Activated T-helper 1 cell treated with anti-CD3 and anti-CD28 coated beads, Interleukin-2, amount 50 U/mL, for 16 hours (primary cell): ENCODE data around the gene CDKN2A.

Experiments used
- DNase-seq, 2 donors: peaks; one replicate each; pipeline ENCODE4 v3.0.0-alpha.2; 2020; ENCODE audit warnings: low read depth in 1 of 2, low spot score in 1 of 2

Gene CDKN2A

GRCh38 chr9:21945606-21946005 is 48.6 kb downstream of the CDKN2A start:
- no peak for DNase-seq

- DNase-seq = no peak
These were observed 50.7 kb downstream of the CDKN2A start for GRCh38 chr9:21943464-21943863.

- DNase-seq = no peak
These were observed 52.7 kb downstream of the CDKN2A start for GRCh38 chr9:21941337-21941995.

- no peak for DNase-seq
These were observed 58.0 kb downstream of the CDKN2A start for GRCh38 chr9:21936161-21936560.

GRCh38 chr9:21935631-21936030 is 58.6 kb downstream of the CDKN2A start:
- DNase-seq = no peak

- no peak for DNase-seq
These were observed 60.3 kb downstream of the CDKN2A start for GRCh38 chr9:21933865-21934264.

GRCh38 chr9:21933281-21933680 is 60.9 kb downstream of the CDKN2A start:
- no peak for DNase-seq

GRCh38 chr9:21931428-21931827 is 62.8 kb downstream of the CDKN2A start:
- DNase-seq = no peak

GRCh38 chr9:21927752-21928151 is 66.4 kb downstream of the CDKN2A start:
- DNase-seq = no peak

- no peak for DNase-seq
These were observed 70.5 kb downstream of the CDKN2A start for GRCh38 chr9:21923694-21924093.

GRCh38 chr9:21919377-21920362 is 74.5 kb downstream of the CDKN2A start:
- DNase-seq = no peak
